ENCODE data around the gene RFTN1. TPM values are rescaled to one million over a fixed set of nuclear protein-coding genes. Genes with fewer than 3 reads are reported as not detected.
A peak's percentile ranks its signal among the peaks of the same experiment; 100 is the strongest.

The RFTN1 gene
- total RNA-seq, 1 donor from 2014 or later: 21.2 TPM

- no peak for DNase-seq (ENCODE audit: low spot score)
These were observed 74.2 kb downstream of the RFTN1 start for GRCh38 chr3:16439163-16439847.

DNA sequence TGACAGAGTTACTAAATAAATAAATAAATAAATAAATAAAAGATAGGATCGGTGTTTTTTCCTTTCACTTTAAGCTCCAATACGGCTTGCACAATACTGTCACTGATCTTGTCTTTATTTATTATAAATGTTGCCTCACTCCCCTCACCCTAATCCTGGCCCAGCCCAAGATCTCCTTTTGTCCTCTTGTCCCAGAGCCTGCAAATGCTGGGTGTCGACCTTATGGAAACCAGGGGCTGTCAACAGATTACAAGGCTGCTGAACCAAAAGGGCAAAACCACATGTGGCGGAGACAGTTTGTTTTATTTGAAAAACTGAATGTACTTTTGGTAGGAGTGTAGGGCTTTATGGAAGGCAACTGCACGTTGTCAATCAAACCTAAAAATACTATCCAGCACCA lies 75.9 kb downstream of the RFTN1 start:
- DNase-seq (ENCODE audit: low spot score): peak; percentile 43

DNA sequence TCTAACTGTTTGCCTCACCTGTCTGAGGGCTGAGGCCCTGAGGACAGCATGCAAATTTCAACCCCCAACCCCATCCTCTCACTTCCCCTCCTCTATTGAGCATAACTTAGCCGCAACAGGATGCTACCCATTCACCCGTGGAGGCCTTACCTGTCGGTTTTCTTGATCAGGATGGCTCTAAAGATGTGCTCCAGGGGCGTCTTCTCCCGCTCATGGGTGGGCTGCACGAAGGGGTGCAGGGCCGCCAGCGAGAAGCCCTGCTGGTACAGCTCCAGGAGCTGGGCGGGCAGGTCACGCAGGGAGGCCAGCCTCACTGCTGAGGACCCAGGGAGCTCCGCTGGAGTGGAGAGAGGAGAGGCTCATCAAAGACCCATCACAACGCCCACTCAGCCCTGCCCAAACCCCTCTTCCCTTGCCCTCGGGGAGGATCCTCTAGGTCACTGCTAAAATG lies 79.8 kb downstream of the RFTN1 start:
- DNase-seq (ENCODE audit: low spot score): no peak

DNA sequence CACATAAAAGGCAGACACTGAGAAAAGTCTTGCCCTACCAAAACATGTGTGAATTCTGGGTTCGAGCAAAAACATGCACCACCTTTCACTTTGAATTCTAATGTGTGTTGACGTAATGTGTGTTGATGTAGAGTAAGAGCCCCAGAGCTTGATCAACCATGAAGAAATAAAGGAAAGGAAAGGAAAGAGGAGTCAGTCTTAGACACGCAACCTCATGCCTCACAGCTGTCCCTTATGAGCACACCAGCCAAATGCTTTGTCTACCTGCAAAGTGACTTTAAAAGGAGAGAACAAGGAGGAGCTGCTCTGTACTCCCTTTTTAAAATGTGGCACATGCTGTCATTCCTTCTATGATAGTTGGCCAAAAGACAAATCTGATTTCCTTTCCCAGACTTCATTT lies 80.8 kb downstream of the RFTN1 start:
- DNase-seq (ENCODE audit: low spot score): no peak

DNA sequence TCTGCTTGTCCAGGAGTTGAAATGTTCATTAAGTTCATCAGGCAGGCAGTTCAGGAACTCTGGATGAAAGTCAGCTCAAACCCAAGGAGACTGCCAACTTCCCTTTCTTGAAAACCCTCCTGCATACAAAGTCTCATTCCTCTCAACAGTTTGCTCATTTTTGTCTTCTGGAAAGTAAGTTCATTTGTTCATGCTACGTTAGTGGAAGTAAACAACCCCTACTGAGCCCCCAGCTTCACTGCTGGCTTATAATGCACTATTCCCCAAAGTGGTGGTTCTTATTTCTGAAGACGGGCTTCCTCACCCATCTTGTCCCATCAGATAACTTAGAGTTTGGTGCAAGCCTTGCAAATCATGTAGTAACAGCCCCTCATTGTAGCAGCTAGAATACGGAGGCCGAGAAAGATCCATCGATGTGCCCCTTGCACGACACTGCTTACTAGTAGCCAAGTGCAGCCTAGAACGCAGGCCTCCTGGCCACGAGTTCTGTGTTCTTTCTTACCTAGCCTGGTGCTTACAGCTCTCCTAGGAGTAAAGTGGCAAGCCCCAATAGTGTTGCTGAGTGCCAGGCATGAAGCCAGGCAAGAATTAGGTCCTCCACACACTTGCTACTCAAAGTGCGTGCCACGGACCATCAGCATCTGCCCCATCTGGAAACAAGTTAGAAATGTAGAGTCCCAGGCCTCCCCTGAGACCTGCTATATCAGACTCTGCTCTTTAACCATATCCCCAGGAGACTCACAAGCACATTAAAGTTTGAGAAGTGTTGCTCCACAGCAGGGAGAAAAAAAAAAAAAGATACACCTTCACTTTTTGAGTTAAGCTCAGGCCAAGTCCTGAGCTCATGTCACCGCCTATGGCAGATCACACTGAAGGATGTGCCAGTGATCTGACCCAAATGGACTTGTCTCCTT lies 82.5 kb downstream of the RFTN1 start:
- no peak for DNase-seq (ENCODE audit: low spot score)

DNA sequence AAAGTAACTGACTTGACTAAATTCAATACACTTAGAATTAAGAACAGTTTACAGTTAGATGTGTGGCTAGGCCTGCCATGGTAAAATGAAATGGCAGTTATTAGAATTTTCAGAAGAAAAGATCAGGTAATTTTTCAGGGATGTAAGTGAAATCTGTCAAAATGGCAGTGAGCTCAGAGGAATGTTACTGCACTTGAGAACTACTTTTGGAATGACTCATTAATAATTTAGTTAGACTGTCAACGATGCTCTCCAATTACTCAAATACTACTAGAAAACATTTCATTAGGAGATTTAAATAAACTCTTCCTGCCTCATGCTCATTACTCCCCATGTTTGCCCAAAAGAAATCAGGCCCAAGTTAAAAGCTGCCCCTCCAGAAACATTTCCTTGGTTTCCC lies 84.4 kb downstream of the RFTN1 start:
- DNase-seq (ENCODE audit: low spot score): no peak

DNA sequence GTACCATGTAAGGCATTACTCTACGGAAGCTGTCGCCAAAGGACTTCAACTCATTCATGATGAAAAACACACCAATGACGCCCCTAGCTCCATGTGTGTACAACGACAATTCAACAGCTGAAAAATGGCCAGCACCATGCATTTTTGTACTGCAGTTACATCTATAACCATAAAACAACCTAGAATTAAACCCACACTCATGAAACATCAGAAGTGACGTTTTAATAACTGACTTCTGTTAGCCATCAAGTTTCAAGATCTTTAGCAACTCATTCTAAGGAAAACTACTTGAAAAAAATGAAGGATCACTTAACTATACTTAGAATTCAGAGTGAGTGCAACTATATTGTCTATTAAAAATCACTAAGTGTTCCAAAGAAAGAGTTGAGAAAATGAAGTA lies 84.9 kb downstream of the RFTN1 start:
- DNase-seq (ENCODE audit: low spot score): peak; percentile 22

DNA sequence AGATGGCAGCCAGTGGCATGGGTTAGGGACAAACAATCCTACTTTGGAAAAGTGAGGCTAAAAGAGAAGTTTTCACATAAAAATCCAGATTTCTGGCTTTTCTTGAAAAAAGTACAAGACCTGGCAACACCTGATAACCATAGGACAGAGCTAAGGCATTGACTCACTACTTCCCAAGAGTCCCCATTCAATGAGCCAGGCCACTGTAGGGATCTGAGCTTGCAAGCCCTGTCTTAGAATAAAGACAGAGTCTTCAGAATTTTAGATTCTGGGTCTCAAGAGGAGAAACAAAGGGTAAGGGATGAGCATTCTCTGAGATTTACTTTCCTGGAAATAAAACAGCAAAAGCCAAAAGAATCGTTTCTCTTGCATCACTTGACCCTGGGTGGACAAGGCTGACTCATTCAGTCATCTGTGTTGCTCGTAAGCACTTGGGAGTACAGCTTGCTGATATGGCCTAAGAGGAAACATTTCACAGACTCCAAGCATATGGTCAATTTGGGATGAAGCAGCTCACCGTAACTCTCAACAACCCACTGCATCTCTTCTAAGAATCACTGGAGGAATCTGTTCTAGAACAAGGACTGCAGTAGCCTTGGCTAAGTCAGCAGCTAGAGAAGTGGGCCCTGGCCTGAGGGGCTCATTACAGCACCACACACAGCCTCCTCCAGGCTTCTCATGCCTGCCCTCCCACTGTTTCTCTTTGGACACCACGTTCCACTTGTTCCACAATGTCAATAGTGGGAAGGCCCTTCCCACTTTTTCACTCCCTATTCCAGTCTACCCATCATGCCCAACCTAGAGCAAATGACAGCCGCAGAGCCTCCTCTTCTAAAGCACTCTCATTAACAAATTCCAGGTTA lies 86.2 kb downstream of the RFTN1 start:
- DNase-seq (ENCODE audit: low spot score): peak; percentile 90

DNA sequence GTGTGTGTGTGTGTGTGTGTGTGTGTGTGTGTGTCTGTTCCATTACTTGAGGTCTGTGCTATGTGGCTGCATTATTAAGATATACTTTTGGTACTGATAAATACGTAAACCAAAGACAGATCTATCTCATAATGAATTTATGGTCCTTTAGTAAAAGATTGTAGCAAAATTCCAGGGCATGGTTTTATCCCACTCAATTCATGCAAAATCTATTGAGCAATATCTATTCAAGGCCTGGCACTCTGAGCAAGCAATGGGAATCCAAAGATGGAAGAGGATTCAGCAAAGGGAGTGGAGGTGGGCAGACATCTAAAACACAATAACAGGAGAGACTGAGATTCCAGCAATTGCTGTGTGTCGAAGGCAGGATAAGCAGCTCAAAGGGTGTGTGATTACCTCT lies 86.8 kb downstream of the RFTN1 start:
- DNase-seq (ENCODE audit: low spot score): no peak

- no peak for DNase-seq (ENCODE audit: low spot score)
These were observed 87.5 kb downstream of the RFTN1 start for GRCh38 chr3:16426029-16426400.

- no peak for DNase-seq (ENCODE audit: low spot score)
These were observed 88.0 kb downstream of the RFTN1 start for GRCh38 chr3:16425398-16426028.

DNA sequence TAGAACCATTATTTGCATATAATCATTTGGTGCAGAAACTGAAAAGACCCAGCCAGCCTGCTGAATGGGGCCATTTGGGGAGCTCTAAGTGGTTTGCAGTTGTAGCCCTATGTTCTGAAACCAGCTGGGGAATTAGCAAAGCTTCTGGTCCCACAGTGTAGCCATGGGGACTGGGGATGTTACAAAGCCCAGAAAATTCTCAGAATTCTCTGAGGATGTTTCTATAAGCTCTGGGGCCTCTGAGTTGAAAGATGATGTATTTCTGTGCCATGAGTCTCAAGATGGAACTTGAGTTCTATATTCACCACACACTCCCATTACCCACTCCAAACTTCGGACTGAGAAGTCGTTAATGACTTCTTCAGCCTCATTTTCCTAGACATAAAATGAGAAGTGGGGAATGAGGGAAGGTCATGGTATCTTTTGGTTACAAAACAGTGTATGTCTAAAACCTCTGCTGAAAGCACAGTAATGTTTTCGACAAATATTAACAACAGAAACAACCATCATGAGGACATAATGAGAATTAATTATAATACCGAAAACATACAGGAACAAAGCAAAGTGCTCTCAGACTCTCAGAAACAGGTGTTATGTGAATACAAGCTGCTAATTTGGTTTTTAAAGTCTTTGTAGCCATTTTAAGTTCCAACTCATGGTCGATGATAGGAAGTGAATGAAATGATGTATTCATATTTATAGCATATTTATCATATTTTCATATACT lies 89.4 kb downstream of the RFTN1 start:
- DNase-seq (ENCODE audit: low spot score): peak; percentile 44

- no peak for DNase-seq (ENCODE audit: low spot score)
These were observed 90.2 kb downstream of the RFTN1 start for GRCh38 chr3:16423298-16423697.

GRCh38 chr3:16419640-16420241 lies 93.8 kb downstream of the RFTN1 start:
- DNase-seq (ENCODE audit: low spot score): no peak

DNA sequence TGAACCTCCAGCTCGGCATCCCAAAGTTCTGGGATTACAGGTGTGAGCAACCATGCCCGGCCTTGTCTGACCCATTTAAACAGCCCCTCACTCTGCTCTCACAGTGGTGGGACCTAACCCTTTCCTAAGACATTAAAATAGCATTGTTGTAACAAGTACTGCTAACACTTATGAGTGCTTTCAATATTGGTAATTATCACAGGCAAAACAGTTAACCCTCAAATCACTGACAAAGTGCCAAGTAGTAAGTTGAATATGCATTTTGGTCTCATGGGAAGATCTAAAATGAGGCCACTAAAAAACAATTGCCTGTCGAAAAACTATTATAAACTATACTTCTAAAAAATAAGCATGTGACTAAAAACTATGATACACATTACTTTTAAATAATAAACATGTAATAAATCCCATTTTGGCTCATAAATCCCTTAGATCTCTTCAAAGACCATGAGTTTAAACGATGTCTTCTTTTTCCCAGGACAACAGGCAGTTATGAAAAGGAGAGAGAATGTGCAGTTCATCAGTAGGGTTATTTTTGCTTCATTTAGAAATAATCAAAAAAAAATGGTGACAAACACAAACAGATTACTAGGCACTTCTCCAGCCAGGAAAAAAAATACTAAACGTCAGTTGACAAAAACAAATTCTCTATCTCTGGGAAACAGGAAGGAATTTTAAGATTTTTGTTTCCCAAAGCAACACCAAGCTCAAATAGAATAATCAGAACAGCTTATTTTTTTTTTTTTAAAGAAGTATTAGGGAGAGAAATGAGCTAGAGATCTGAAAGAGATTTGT lies 95.4 kb downstream of the RFTN1 start:
- DNase-seq (ENCODE audit: low spot score): no peak

GRCh38 chr3:16415911-16416476 lies 97.5 kb downstream of the RFTN1 start:
- DNase-seq (ENCODE audit: low spot score): no peak

- DNase-seq (ENCODE audit: low spot score): no peak
These were observed 100.2 kb downstream of the RFTN1 start for GRCh38 chr3:16413321-16413720.

DNA sequence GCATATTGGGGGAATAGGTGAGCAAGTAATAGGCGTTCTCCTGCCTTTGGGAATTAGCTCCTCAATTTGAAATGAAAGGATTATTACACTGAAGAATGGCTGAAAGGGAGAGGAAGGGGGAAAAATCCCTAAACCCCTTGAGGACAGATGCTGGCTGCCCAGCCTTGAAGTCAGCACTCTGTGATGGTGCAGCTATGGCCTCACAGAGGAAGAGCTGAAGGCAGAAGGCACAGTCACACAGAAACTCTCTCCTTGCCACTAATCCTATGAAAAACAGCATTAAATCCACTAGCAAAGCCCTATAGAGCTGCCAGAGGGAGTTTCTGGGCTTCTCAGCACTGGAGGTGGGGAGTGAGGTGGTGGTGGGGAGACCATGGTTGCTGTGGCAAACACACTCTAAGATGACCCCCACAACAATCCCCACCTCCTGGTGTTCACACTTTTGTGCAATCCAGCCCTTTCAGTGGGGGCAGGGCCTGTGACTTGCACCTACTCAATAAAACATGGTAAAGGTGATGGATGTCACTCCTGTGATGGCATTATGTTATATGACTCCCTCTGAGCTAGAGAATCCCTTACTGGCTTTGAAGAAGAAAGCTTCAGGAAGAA lies 101.2 kb downstream of the RFTN1 start:
- DNase-seq (ENCODE audit: low spot score): no peak

DNA sequence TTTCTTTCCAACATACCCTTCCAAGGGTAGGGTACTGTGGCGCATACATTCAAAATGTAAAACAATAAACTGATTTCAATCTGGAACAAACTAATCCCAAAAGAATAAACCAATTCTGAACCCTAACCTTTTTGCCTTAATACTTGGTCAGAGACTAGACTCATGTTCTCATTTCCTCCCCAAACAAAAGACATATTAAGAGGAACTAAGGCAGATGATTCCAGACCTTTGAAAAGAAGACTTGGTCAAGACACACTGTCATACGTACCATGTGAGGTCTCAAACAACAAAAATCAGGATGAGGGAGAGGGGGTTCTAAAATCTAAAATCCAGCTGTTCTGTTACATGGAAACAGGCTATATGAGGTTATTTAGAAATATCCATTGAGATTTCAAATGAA lies 102.1 kb downstream of the RFTN1 start:
- DNase-seq (ENCODE audit: low spot score): no peak

Data from umbilical cord (tissue), 2 donors.